GM23248 (cell line): Measurements from ENCODE around the gene ZNF318. TPM values are rescaled to one million over a fixed set of nuclear protein-coding genes. Genes with fewer than 3 reads are reported as not detected.
"Not testable (repeated sequence)": the region's sequence is repeated elsewhere in the genome, so short reads cannot be mapped to it uniquely, and the experiment has no call there.

Experiments
- DNase-seq: peaks from one replicate; pipeline ENCODE4 v3.0.0-alpha.2; 2015
- H2AFZ ChIP-seq: fragments of 200-600 bp; sonication (generic); 2 replicates; pipeline ENCODE4 v1.6.1; 2016; ENCODE audit warnings: antibody characterized with exemption
- H3F3A ChIP-seq: fragments of 200-600 bp; sonication (generic); 2 replicates; pipeline ENCODE4 v1.6.1; 2016; ENCODE audit warnings: mild to moderate bottlenecking, antibody characterized with exemption, mixed run types; ENCODE audit not compliant: insufficient read depth
- H3K27ac ChIP-seq: fragments of 200-600 bp; sonication (generic); 2 replicates; pipeline ENCODE4 v1.5.1; 2016; ENCODE audit warnings: mild to moderate bottlenecking
- H3K27me3 ChIP-seq: fragments of 200-600 bp; sonication (generic); replicated peaks from 2 replicates; pipeline ENCODE4 v1.6.1; 2016; ENCODE audit warnings: mild to moderate bottlenecking; ENCODE audit not compliant: insufficient read depth
- H3K36me3 ChIP-seq: fragments of 200-600 bp; sonication (generic); 2 replicates; pipeline ENCODE4 v1.6.1; 2016; ENCODE audit warnings: low read depth, mild to moderate bottlenecking
- H3K4me1 ChIP-seq: fragments of 200-600 bp; sonication (generic); 2 replicates; pipeline ENCODE4 v1.6.1; 2016; ENCODE audit warnings: mild to moderate bottlenecking; ENCODE audit not compliant: insufficient read depth
- H3K4me2 ChIP-seq: fragments of 200-600 bp; sonication (generic); one replicate; pipeline ENCODE4 v1.6.1; 2016; ENCODE audit warnings: mild to moderate bottlenecking; ENCODE audit not compliant: unreplicated experiment
- H3K4me3 ChIP-seq: fragments of 200-600 bp; sonication (generic); 2 replicates; pipeline ENCODE4 v1.5.1; 2016; ENCODE audit warnings: mild to moderate bottlenecking
- H3K79me2 ChIP-seq: fragments of 200-600 bp; sonication (generic); 2 replicates; pipeline ENCODE4 v1.6.1; 2016; ENCODE audit warnings: mild to moderate bottlenecking; ENCODE audit not compliant: insufficient read depth
- H3K9ac ChIP-seq: fragments of 200-600 bp; sonication (generic); 2 replicates; pipeline ENCODE4 v1.6.1; 2016; ENCODE audit warnings: mild to moderate bottlenecking
- H3K9me2 ChIP-seq: fragments of 200-600 bp; sonication (generic); 2 replicates; pipeline ENCODE4 v1.6.1; 2016; ENCODE audit warnings: mixed run types, mild to moderate bottlenecking, moderate library complexity; ENCODE audit not compliant: insufficient read depth
- H3K9me3 ChIP-seq: fragments of 200-600 bp; sonication (generic); one replicate; pipeline ENCODE4 v1.6.1; 2017; ENCODE audit warnings: low read depth
- H4K20me1 ChIP-seq: fragments of 200-600 bp; sonication (generic); 2 replicates; pipeline ENCODE4 v1.6.0; 2016; ENCODE audit not compliant: insufficient read depth
- EZH2 ChIP-seq: fragments of 200-600 bp; sonication (generic); IDR thresholded peaks from 2 replicates; pipeline ENCODE4 v1.6.1; 2018; ENCODE audit warnings: antibody characterized with exemption, mild to moderate bottlenecking; ENCODE audit not compliant: insufficient read depth, poor library complexity, severe bottlenecking
- EZH2phosphoT487 ChIP-seq: fragments of 200-600 bp; sonication (generic); IDR thresholded peaks from 2 replicates; pipeline ENCODE4 v1.6.1; 2018; ENCODE audit warnings: antibody characterized with exemption, moderate library complexity, mild to moderate bottlenecking, low read depth; ENCODE audit not compliant: insufficient read depth
- WGBS, 2 experiments: methylation state at CpG; one replicate each; pipeline ENCODE4 v1.1.6; 2015 to 2017; ENCODE audit warnings: low lambda C conversion rate in 2 of 2, low coverage in 1 of 2; ENCODE audit errors: missing lambda C conversion rate in 2 of 2; 5-methylcytosine and 5-hydroxymethylcytosine counted together
- in situ Hi-C: fragments of 300-500 bp; cut with MboI; formaldehyde crosslinking; loops from 2 replicates; pipeline ENCODE4 v1.15.0; 2020
- polyA plus RNA-seq: library from polyadenylated mRNA; unstranded; fragments of >200 nt; fragmentation: Nextera tagmentation; extraction: Ambion mirVana; gene quantifications from 2 replicates; pipeline ENCODE4 v1.2.1, GENCODE V29; 2016
- total RNA-seq: library from RNA; depleted of rRNA; stranded (reverse); fragments of >200 nt; shearing (Covaris generic); gene quantifications from 2 replicates; pipeline ENCODE4 v1.2.3, GENCODE V29; 2014

Gene ZNF318
- total and polyA plus RNA-seq, 2 experiments from 2014 or later = 4.1 to 10.7 TPM

DNA sequence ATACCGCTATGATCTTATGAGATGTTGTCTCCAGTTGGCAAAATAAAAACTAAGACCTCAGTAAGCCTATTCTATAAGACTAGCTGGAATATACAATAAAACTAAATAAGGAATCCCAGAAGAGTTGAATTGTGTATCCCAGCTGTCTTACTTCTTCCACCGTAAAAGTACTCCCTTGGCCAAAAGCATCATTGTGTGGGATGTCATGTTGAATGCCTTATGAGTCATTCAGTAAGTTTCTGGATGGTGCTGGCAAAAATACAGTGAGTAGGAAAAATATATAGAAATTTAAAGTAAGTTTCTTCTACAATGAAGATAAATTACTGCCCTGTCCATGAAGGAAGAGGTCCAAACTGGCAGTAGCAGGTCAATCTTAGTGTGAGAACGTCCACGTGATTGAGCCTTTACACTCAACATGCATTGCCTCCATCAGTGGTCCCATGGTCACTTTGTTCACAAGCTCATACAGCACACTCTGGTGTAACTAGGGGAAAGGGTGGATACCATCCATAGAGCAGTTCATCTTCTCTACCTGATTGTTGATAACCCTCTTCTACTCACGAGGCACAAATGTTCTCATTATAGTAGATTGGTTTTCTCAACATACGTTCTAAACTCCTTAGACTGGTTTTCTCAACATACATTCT is 13.7 kb upstream of the ZNF318 start:
- Histone ChIP-seq H3K4me2 (peak overlapping the region; percentile 21), H2AFZ (peak overlapping the region; percentile 22; the same call in 1 of the 2 replicates)
- WGBS, 2 experiments = 71 to 73% methylated on average over 6 of the region's 6 CpGs

DNA sequence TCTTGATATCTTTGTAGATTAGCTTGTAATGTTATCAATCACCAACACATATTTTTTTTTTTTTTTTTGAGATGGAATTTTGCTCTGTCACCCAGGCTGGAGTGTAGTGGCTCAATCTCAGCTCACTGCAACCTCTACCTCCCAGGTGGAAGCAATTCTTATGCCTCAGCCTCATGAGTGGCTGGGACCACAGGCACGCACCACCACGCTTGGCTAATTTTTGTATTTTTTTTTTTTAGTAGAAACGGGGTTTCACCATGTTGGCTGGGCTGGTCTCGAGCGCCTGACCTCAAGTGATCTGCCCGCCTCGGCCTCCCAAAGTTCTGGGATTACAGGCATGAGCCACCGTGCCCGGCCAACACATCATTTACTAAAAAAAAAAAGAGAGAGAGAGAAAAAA is 11.4 kb upstream of the ZNF318 start:
- Histone ChIP-seq H3K4me1 (peaks cover 11% of the 10 kb centered on the region), H3F3A (peaks cover 16% of the 10 kb centered on the region; the same call in 1 of the 2 replicates)
- H3K9ac ChIP-seq, H3K36me3 ChIP-seq, H3K4me2 ChIP-seq, H3K79me2 ChIP-seq, H2AFZ ChIP-seq, H4K20me1 ChIP-seq, H3K27me3 ChIP-seq, H3K9me2 ChIP-seq, DNase-seq, H3K4me3 ChIP-seq, H3K9me3 ChIP-seq, H3K27ac ChIP-seq, in situ Hi-C loops: not testable (repeated sequence)
- WGBS, 2 experiments = 68 to 76% methylated on average over 6 to 9 of the region's 9 CpGs

More for the DNA sequence above, 13.7 kb upstream of the ZNF318 start:
- H3K9ac ChIP-seq = no peak overlapping the region
- no peaks in the 10 kb centered on the region for H3K27me3 ChIP-seq
- H3K36me3 ChIP-seq = no peaks in the 10 kb centered on the region
- no peaks in the 10 kb centered on the region for H4K20me1 ChIP-seq
- in situ Hi-C loops = no loop called here
- DNase-seq = peak; percentile 81
- H3F3A ChIP-seq = peaks cover 16% of the 10 kb centered on the region; the same call in 1 of the 2 replicates
- H3K4me3 ChIP-seq = no peak overlapping the region
- H3K9me3 ChIP-seq = no peaks in the 10 kb centered on the region
- TF ChIP-seq EZH2 (no peak), EZH2phosphoT487 (no peak)
- H3K4me1 ChIP-seq = peaks cover 11% of the 10 kb centered on the region
- peak overlapping the region; percentile 9; the same call in 1 of the 2 replicates for H3K27ac ChIP-seq
- no peaks in the 10 kb centered on the region for H3K9me2 ChIP-seq
- no peaks in the 10 kb centered on the region for H3K79me2 ChIP-seq

DNA sequence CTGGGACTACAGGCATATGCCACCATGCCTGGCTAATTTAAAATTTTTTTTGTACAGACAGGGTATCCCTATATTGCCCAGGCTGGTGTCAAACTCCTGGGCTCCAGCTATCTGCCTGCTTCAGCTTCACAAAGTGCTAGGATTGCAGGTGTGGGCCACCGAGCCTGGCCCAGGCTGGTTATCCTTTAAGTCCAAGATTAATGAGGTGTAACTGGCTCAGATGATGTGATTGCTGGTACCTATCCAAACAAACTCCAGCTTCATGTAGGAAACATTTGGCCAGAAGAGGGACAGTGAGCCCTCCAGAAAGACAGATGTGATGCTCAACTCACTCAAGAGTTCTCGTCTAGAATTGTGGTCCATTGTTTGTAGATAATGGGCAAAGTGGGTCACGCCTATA is 9.2 kb upstream of the ZNF318 start:
- DNase-seq = no peak
- Histone ChIP-seq H3K4me3 (no peak overlapping the region), H4K20me1 (no peaks in the 10 kb centered on the region), H3K4me1 (peaks cover 11% of the 10 kb centered on the region), H3K9me2 (no peaks in the 10 kb centered on the region), H3K4me2 (no peak overlapping the region), H3K9me3 (no peaks in the 10 kb centered on the region), H3K79me2 (no peaks in the 10 kb centered on the region), H3K9ac (no peak overlapping the region), H3F3A (peaks cover 9% of the 10 kb centered on the region; the same call in 1 of the 2 replicates), H3K27me3 (no peaks in the 10 kb centered on the region), H2AFZ (no peak overlapping the region), H3K36me3 (no peaks in the 10 kb centered on the region), H3K27ac (no peak overlapping the region)
- TF ChIP-seq EZH2phosphoT487 (no peak), EZH2 (no peak)
- in situ Hi-C loops = no loop called here
- WGBS, 2 experiments = 50 to 55% methylated on average over 3 of the region's 3 CpGs

DNA sequence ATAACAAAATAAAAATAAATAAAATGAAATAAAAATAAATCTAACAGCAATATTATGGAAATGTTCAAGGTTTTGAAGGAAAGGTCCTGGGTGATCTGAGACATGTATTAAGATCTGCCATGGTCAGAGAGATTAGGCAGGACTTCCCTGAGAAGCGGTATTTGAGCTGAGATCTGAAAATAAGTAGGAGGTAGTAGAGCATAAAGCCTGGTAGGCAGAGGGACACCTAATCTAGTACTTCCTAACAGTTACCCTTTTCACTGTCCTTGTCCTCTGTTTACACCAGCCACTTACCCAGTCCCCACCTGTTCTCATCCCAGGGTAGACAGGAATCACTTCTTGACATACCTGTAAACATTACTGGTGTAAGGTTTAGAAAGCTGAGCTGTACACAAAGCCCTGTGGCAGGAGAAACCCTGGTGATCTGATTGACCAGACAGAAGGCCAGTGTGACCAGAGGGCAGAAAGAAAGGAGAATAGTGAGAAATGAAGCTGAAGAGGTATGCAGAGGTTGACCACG is 8.3 kb upstream of the ZNF318 start:
- Histone ChIP-seq H3K36me3 (no peaks in the 10 kb centered on the region), H2AFZ (no peak overlapping the region), H3K9ac (no peak overlapping the region), H3K4me3 (no peak overlapping the region), H4K20me1 (no peaks in the 10 kb centered on the region), H3F3A (peaks cover under 1% of the 10 kb centered on the region; the same call in 1 of the 2 replicates), H3K79me2 (no peaks in the 10 kb centered on the region), H3K27me3 (no peaks in the 10 kb centered on the region), H3K27ac (no peak overlapping the region), H3K4me1 (0 out of 2 replicates have a peak, but pooled peaks cover 2% of the 10 kb centered on the region), H3K4me2 (no peak overlapping the region), H3K9me2 (no peaks in the 10 kb centered on the region), H3K9me3 (no peaks in the 10 kb centered on the region)
- in situ Hi-C loops = no loop called here
- 69 to 70% methylated on average over 2 of the region's 2 CpGs for WGBS, 2 experiments
- TF ChIP-seq EZH2 = no peak
- TF ChIP-seq EZH2phosphoT487 = no peak
- no peak for DNase-seq
